K562 (cell line): ENCODE data around the gene MYMX. TPM values are rescaled to one million over a fixed set of nuclear protein-coding genes. Genes with fewer than 3 reads are reported as not detected.

Experiments used
- E2F8 ChIP-seq: fragments of 450-650 bp; IDR thresholded peaks from 2 replicates; pipeline ENCODE4 v1.7.1; 2018; ENCODE audit warnings: mild to moderate bottlenecking, low read depth; ENCODE audit not compliant: partially characterized antibody
- TEAD4 ChIP-seq, 2 experiments: sonication (generic) in 1 of 2; formaldehyde crosslinking in 1 of 2; IDR thresholded peaks; 2 replicates each; pipeline versions ENCODE4 v1.6.1 to v1.8.0; 2012 to 2022; ENCODE audit warnings: borderline replicate concordance in 1 of 2, inconsistent platforms in 1 of 2, low read length in 1 of 2, mild to moderate bottlenecking in 1 of 2, missing genetic modification reagents in 1 of 2
- ZNF282 ChIP-seq: sonication (generic); formaldehyde crosslinking; IDR thresholded peaks from 2 replicates; pipeline ENCODE4 v1.8.1; 2023; ENCODE audit warnings: missing genetic modification reagents
- ZNF639 ChIP-seq, 2 experiments: fragments of 200-800 bp in 1 of 2; sonication (Bioruptor generic) in 1 of 2; sonication (generic) in 1 of 2; formaldehyde crosslinking in 1 of 2; IDR thresholded peaks in 1 of 2; conservative IDR thresholded peaks in 1 of 2; 2 replicates each; pipeline versions ENCODE4 v1.5.0 to v1.6.1; 2016 to 2020; ENCODE audit warnings: missing compliant biosample characterization in 1 of 2, missing genetic modification characterization in 1 of 2, missing genetic modification reagents in 1 of 2
- polyA plus RNA-seq, 8 experiments: library from polyadenylated mRNA; depleted of rRNA in 4 of 8; stranded (reverse) in 5 of 8; unstranded in 3 of 8; fragments of >200 nt; fragmentation: Nextera tagmentation in 2 of 8; fragmentation: Illumina TruSeq in 1 of 8; extraction: Ambion mirVana in 2 of 8; extraction: Trizol in 1 of 8; gene quantifications; 2 replicates each; pipeline versions ENCODE4 v1.2.1 to v1.2.3, GENCODE V29; 2011 to 2014; ENCODE audit warnings: inconsistent platforms in 1 of 8, missing spikeins in 1 of 8
- total RNA-seq, 7 experiments: library from RNA; depleted of rRNA in 6 of 7; stranded (reverse); fragments of >200 nt in 6 of 7; fragmentation: Illumina TruSeq in 2 of 7; extraction: Trizol in 2 of 7; gene quantifications; 2 replicates each; pipeline versions ENCODE4 v1.2.1 to v1.2.3, GENCODE V29; 2011 to 2021; ENCODE audit warnings: low replicate concordance in 1 of 7
- TF ChIP-seq, protein P1 (sequence below), 3 experiments: fragments of 200-800 bp in 1 of 3; fragments of 250-450 bp in 1 of 3; fragments of 450-650 bp in 1 of 3; sonication (Bioruptor Pico) in 1 of 3; sonication (Bioruptor generic) in 1 of 3; formaldehyde crosslinking in 1 of 3; IDR thresholded peaks; 2 replicates each; pipeline versions ENCODE4 v1.6.1 to v1.8.0; 2016 to 2022; ENCODE audit warnings: mild to moderate bottlenecking in 2 of 3, missing genetic modification characterization in 2 of 3, missing compliant biosample characterization in 1 of 3, moderate library complexity in 1 of 3

The MYMX gene
- total and polyA plus RNA-seq, 9 of the 15 experiments (the other 6 are each of a cell fraction or from before 2014, with no cell fraction given) = 0.12 TPM; not detected in 8

GRCh38 chr6:44265722-44266233 lies 49.1 kb downstream of the MYMX start (continued):
- TF ChIP-seq, protein P1, sequence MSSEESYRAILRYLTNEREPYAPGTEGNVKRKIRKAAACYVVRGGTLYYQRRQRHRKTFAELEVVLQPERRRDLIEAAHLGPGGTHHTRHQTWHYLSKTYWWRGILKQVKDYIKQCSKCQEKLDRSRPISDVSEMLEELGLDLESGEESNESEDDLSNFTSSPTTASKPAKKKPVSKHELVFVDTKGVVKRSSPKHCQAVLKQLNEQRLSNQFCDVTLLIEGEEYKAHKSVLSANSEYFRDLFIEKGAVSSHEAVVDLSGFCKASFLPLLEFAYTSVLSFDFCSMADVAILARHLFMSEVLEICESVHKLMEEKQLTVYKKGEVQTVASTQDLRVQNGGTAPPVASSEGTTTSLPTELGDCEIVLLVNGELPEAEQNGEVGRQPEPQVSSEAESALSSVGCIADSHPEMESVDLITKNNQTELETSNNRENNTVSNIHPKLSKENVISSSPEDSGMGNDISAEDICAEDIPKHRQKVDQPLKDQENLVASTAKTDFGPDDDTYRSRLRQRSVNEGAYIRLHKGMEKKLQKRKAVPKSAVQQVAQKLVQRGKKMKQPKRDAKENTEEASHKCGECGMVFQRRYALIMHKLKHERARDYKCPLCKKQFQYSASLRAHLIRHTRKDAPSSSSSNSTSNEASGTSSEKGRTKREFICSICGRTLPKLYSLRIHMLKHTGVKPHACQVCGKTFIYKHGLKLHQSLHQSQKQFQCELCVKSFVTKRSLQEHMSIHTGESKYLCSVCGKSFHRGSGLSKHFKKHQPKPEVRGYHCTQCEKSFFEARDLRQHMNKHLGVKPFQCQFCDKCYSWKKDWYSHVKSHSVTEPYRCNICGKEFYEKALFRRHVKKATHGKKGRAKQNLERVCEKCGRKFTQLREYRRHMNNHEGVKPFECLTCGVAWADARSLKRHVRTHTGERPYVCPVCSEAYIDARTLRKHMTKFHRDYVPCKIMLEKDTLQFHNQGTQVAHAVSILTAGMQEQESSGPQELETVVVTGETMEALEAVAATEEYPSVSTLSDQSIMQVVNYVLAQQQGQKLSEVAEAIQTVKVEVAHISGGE (CRISPR knock-in tag; IDR thresholded peaks at IDR 0.05) = no peak
- TF ChIP-seq ZNF282 (CRISPR knock-in tag) (no peak), TEAD4 (IDR thresholded peaks at IDR 0.05; ENCODE audit: low read length) (no peak), TEAD4 (CRISPR knock-in tag; IDR thresholded peaks at IDR 0.05; ENCODE audit: borderline replicate concordance) (no peak), E2F8 (peak; percentile 52), ZNF639 (CRISPR knock-in tag; conservative IDR thresholded peaks at IDR 0.05 in 1 of 2, IDR thresholded peaks at IDR 0.05 in 1 of 2) (0 out of 4 replicates have a peak, but pooled peaks of 1 of the 2 experiments have one; percentile 14)
- TF ChIP-seq, all 486 proteins: peak for 50
